G401 (cell line): ENCODE results near the gene CASK. TPM values are rescaled to one million over a fixed set of nuclear protein-coding genes. Genes with fewer than 3 reads are reported as not detected.
"Not testable (repeated sequence)": the region's sequence is repeated elsewhere in the genome, so short reads cannot be mapped to it uniquely, and the experiment has no call there.

Experiments used
- DNase-seq: peaks from one replicate; pipeline ENCODE4 v3.0.0-alpha.2; 2015; ENCODE audit warnings: low spot score
- in situ Hi-C: cut with HindIII; loops from 2 replicates; pipeline ENCODE4 v1.10.0; 2016; ENCODE audit warnings: low sequenced_read_pairs, mixed read lengths
- total RNA-seq: library from RNA; depleted of rRNA; stranded (reverse); fragments of >200 nt; shearing (Covaris generic); gene quantifications from 2 replicates; pipeline ENCODE4 v1.2.3, GENCODE V29; 2014

The CASK gene
- total RNA-seq, 1 experiment from 2014 or later, result 43.2 TPM

DNA sequence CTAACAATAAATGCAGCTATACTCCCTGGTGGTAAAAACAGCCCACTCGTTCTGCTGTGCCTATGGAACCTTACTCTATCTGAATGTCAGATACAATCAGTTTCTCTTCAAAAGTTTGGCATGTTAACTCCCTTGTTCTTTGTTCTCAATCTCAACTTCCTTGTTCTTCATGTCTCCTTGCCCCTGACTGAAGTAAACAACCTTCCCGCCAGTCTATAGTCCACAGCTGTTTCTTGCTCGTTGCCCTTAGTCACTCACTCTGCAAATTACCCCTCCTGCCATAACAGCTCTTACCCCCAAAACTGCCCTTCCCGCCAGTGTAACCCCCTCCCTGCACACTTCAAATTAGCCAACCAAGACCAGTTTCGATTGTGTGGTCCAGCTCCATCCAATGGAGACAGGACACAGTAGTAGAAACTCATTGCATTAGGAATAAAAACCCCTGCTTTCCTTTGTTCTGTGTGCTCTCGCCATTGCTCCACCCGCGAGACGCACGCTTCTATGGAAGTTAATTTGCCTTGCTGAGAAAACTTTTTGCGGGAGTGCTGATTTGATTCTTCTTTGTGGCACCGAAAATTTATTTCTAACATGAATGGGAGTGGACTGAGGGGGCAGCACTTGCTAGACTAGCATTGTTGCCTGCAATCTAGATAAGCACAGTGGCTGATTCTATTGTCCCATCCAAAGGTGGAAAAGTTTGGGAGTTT lies 206.4 kb downstream of the CASK start:
- DNase-seq, result no peak
- in situ Hi-C loops, result no loop called here

DNA sequence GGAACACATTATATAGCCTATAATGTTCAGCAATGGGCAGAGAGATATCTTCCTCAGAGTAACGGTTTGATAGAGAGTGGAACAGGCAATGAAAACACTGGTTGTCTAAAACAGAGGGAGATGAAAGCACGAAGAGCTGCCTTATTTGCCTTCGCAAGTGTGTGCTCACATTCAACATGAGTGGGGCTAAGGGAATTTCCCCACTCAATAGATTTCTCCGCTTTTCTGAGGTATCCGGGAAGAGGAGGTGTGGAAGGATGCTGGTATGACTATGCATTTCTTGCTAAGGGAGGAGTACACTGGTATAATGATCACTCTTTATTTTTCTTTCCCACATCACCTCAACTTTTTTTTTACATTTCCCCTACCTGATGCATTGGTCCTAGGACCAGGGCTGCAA lies 207.1 kb downstream of the CASK start:
- no peak for DNase-seq
- in situ Hi-C loops, result no loop called here

DNA sequence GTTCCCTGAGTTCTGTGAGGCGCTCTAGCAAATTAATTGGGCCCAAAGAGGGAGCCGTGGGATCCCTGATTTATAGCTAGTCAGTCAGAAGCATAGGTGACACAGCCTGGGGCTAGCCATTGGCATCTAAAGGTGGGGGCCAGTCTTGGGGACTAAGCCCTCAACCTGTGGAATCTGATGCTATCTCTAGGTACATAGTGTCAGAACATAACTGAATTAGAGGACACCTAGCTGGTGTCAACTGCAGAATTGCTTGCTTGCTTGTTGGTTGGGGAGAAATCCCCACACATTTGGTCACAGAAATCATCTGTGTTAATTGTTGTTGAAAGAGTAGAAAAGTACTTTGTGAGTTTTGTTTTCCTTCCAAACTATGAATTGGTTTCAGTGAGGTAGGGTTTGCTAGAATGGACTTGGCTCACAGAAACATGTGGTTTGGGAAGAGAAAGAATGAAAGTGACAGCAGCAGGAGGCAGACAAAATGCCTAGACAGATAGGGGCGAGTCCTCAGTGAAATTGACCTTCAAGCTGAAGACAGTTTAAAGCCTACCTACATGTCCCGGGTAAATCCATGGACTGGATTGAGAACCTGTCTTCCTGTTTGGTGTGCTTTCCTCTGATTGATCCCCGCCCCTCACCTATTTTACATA lies 212.2 kb downstream of the CASK start:
- no peak for DNase-seq
- in situ Hi-C loops, result no loop called here

DNA sequence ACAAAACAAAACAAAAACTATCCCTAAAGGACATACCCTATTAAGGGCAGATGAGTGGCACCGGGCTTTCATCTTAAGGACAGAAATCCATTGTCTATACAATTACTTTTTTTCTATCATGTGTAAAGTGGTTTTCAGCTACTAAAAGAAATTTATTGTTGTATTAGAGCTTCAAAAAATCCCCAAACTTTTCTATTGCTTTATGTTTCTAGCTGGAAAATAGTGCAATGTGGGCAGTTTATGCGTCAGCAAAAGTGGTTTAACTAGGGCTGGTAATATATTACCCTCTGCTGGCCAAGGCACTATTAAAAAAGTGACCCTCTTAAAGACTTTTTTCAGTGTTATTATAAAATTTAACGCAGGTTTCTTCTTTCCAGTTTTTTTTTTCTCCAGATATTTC lies 214.9 kb downstream of the CASK start:
- in situ Hi-C loops, result no loop called here
- no peak for DNase-seq

DNA sequence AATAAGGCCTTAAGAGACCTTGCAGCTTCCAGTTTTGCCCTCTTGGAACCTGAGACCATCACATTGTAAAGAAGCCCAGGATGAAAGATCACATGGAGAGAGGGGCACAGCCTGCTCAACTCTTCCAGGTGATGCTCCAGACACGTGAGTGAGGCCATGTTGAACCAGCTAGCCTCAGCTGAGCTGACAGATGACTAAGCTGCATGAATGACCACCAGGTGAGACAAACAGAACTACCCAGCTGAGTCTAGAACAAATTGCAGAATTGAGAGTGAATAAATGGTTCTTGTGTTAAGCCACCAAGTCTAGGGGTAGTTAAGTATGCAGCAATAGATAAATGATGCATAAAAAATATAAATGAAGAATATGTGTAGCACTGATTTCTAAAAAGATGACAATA lies 216.1 kb downstream of the CASK start:
- in situ Hi-C loops, result no loop called here
- no peak for DNase-seq

DNA sequence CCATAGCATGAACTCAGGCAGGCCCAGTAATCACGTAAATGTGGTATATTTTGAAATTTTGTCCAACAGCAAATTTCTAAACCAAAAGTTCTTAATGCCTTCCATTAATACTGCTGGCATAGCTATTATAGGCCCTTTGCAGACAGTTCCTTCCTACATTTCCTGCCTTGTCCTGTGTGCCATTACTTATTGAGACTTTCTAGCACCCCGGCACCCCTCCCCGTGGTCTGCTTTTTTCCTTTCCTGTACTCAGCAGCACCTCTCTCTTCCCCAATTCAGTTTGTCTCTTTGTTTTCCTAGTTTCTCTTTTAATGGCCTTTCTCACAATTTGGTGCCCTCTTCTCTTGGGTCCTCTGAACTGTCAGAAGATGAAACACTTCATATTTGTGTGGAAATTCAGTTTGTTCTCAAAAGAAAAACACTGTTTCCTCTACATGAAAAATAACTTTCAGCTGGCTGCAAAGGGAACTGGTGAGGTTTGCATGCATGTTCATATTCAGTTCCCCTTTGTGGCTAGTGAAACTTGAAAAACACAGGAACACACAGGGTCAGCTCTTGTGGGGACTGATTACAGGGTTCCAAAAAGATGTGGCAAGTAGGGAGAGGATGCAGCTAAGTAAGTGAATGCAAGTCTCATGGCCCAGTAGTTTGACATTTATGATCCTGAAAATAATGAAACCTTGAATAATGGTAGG lies 217.5 kb downstream of the CASK start:
- no peak for DNase-seq
- in situ Hi-C loops, result no loop called here

DNA sequence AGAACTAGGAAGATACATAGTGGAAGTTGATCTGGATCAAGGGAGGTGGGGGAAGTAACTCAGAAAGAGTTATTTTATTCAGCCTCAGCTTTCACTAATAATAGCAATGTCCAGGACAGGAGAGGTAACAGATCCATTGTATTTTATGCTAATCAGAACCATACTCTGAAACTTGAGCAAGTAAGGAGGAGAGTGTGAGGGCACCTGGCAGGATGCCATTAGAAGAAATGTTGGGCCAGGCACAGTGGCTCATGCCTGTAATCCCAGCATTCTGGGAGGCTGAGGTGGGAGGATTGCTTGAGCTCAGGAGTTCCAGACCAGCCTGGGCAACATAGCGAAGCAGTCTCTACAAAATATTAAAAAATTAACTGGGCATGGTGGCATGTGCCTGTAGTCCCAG lies 218.3 kb downstream of the CASK start:
- in situ Hi-C loops, result no loop called here
- DNase-seq, result no peak

DNA sequence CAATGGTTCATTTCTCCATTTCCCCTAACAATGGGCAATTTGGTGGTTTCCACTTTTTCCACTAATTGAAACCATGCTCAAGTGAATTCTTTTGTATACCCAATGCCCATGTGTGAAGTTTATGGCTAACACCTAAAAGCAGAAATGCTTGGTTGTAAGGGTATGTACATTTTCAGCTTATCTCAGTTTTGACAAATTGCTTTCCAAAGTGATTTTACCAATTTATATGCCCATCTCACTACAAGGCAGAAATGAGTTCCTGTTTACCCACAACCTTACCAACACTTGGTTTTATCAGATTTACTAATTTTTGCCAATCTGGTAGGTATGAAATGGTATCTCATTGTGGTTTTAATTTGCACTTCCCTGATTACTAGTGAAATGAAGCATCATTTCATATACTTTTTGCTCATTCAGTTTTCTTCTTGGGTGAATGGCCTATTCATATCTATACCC lies 219.8 kb downstream of the CASK start:
- in situ Hi-C loops, result no loop called here
- no peak for DNase-seq

DNA sequence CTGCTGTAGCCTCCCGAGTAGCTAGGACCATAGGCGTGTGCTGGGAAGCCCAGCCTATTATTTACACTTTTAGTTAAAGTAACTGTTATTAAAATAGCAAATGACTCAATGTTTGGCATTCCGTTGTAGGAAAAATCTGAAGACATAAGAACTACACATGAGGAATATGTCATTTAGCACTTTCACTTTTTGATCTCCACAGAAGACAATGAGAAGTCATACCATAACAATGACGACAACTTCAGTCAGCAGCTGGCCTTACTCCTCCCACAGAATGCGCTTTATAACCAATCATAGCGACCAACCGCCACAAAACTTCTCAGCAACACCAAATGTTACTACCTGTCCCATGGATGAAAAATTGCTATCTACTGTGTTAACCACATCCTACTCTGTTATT lies 227.9 kb downstream of the CASK start:
- DNase-seq, result no peak
- in situ Hi-C loops, result no loop called here

DNA sequence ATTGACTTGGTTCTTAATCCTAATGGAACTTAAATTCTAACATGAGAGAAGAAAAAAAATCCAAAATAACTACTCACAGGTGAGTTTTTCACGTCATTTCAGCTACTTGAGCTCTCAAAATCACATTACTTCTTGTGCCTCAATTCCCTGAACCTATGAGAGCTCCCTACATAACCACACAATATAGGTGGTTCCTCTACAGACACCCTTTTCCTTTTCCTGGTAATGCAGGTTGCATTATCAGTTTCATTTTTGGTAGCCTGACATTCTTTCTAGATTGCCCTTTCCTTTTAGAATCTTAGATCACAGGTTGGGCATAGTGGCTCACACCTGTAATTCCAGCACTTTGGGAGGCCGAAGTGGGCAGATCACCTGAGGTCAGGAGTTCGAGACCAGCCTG lies 230.3 kb downstream of the CASK start:
- in situ Hi-C loops, result no loop called here
- DNase-seq, result no peak

DNA sequence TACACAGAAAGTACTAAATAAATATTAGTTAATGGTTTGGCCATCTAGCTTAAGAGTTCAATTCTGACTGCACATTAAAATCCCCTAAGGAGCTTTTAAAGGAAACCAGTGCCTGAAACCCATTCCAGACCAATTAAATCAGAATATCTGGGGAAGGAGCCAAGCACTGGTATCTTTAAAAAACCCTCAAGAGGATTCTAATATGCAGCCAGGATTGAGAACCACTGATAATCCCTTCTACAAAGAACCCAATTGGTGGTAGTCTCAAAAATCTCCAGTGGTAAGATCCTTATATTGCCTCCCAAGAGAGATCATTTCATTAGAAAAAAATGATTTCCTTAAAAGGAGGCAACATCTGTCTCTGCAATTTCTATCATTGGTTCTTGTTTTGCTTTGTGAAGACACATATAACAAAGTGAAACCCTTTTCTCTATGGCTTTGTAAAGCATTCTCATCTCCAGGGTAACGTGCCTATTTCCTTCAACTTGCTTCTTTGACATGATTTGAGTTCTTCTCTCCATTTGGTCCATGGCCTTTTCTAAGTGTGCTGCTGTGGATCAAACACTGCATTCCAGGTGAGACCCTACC lies 231.1 kb downstream of the CASK start:
- DNase-seq, result no peak
- in situ Hi-C loops, result no loop called here

DNA sequence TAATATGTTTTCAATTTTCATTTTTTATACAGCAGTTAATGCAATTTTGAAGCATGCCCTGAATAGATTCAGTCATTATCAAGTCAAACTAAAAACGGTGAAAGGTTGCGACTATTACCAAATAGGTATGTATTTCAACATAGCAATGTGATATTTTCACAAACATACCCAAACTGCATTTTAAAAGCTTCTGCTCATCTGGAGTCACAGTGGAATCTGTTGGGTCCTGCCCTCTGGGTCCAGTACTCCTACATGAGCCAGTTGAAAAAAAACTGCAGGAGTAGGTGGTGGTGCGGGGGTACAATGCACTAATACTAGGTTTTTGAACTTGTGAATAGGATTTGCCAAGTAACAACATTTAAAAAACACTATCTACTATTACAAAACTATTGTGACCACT lies 233.6 kb downstream of the CASK start:
- DNase-seq, result no peak
- in situ Hi-C loops, result no loop called here

DNA sequence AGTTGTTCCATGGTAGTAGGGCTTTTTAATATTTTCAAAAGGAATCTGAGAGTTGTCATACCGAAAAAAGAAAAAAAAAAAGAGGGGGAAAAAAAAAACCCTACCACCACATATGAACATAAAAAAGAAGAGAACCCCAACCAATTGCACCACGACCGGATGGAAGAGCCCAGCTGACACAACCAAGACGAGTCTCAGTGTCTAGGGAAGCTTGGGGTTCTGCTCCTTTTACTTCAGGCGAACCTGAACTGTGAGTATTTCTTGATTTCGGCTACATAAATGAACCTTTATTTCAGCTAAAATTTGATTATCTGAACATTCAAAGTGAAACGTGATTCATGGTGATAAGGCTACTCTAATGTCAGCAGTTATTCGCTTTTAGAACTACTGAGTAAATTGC lies 234.5 kb downstream of the CASK start, which contains the start of gene GPR34:
GPR34 (plus strand) TSS at position 139 of the 400 bp plus-strand sequence. CDS start 6,661 bp downstream, outside the sequence.
- in situ Hi-C loops, result no loop called here
- no peak for DNase-seq

DNA sequence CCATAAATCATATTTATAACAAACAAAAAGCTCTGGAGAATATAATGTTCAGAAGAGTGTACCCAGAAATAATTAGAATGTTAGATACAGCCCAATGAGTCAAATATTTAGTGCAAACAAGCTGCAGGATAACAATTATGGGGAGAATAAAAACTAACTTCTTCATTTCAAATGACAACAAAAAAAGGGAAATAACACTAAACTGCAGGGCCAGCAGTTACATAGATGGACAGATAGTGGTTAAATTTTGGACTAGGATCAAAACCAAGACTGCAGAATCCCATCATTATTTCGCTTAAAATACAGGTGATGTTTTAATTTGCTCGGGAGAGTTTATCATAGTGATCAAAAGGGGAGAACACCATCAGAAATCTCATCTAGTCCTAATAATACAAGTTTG lies 235.2 kb downstream of the CASK start:
- no peak for DNase-seq
- in situ Hi-C loops, result no loop called here

DNA sequence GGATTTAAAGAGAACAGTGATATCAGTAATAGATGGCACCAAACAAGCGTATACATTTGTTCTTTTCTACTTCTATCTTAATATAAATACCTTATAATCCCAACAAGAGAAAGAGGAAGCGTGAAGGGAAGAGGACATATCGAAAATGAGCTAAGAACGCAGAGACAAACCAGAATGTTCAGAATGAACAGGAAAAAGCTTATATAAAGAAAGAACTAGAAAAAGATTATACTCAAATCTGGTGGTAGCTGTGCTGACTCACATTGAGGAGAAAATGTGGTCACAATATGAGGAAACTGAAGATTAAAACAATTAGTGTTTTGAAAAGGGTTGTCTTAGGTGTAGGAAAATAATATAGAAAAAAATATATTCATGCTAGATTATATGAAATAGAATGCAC lies 236.6 kb downstream of the CASK start:
- no peak for DNase-seq
- in situ Hi-C loops, result no loop called here

DNA sequence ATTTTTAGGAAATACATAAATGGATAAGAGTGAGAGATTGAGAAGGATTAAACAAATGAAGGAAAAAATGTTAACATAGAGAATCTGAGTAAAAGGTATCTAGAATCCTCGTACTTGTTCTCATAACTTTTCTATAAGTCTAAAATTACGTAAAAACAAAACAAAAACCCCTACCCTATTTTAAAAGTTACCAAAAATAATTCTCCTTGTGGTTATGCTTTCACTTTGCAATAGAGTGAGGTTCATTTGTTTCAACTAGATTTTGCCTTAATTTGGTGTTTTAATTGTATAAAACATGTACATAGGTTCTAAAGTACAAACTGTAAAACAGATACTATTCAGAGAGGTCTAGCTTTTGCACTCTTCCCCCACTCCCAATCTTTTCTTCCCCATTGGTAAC lies 238.4 kb downstream of the CASK start:
- DNase-seq, result no peak
- in situ Hi-C loops, result no loop called here

DNA sequence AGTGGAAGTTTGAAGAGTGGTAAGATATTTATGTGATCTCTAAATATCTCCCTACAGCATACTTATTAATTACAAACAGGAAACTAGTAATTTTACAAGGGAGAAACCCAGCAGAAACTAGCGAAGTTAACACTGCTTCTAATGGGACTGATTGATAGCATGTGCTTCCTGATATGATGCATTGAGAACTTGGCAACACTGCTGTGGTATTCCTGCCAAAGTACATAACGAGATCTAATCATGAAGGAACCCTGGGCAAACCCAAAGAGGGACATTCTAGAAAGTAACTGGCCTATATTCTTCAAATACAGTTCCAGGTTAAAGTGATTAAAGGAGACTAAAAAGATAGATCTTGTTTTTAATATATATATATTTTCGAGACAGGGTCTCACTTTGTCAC lies 239.2 kb downstream of the CASK start:
- peak; percentile 5 for DNase-seq
- in situ Hi-C loops, result no loop called here

DNA sequence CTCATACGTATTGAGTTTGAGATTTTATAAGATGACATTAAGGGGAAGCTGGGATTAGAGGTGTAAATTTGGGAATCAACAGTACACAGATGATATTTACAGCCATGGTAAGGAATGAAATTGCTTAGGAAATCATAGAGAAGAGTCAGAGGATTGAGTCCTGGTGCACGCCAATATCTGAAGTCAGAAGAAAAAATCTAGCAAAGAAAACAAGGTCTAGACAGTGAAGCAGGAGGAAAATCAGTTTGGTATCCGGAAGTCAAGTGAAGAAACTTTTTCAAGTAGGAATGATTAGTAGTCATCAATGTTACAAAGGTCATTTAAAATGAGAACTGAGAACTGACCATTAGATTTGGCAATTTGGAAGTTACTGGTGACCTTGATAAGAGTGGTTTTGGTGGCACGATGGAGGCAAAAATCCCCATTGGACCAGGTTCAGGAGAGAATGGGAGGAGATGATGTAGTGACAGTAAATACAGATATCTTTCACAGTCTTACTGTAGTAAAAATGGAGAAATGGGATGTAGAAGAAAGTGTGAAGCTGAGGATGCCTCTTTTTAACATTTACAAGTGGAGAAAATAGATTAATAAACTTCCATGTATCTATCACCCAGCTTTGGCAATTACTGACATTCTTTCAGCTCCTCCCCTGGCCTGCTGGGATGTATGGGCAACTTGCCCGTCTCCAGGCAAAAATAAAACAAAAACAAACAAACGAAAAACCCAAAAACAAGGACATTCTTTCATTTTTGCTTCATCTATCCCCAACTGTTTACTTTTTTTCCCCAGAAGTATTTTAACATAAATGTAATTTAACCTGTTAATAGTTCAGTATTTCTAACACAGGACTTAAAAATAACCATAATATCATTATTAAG lies 245.9 kb downstream of the CASK start:
- in situ Hi-C loops, result no loop called here
- peak; percentile 3 for DNase-seq

DNA sequence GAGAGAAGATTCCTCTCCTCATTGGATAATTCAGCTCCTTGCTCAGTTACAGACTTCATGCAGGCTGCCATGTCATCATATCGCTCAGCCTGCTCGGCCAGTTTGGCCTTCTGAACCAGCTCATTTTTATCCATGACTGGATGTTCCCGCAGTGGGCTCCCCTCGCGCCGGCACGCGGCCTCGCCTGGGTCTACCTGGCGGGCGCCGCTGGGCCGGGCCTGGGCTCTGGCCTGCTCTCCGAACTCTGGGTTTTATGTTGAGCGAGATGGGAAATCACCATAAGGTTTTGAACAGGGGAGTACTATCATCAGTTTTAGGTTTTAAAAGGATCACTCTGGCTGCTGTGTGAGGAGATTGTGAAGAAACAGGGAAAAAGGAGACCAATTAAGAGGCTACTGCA lies 247.0 kb downstream of the CASK start:
- in situ Hi-C loops, DNase-seq: not testable (repeated sequence)
